Globus pallidus (tissue), 1 donor: ENCODE data around the gene GCM1.
A peak's percentile ranks its signal among the peaks of the same experiment; 100 is the strongest.

Experiments
- DNase-seq: peaks from one replicate; pipeline ENCODE4 v3.0.0-alpha.2; 2015; ENCODE audit warnings: low spot score

GCM1 gene

DNA sequence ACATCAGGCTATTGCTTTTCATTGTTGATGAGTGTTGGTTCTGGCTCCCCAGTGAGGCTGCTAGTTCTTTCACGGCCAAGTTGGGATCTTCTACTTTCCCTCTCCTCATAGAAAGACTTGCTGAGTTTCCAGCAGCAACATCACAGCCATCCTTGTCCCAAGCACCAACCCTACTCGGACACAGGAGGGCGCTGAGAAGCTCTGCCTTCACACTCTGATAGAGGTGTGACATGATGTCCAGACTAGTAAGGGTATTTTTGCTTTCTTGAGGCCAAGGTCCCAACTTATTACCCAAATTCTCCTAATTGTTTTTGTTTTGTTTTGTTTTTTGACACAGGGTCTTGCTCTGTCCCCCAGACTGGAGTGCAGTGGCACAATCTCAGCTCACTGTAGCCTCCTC lies 3.0 kb upstream of the GCM1 start:
- no peak for DNase-seq

GRCh38 chr6:53144802-53145201 lies 3.8 kb downstream of the GCM1 start:
- no peak for DNase-seq

DNA sequence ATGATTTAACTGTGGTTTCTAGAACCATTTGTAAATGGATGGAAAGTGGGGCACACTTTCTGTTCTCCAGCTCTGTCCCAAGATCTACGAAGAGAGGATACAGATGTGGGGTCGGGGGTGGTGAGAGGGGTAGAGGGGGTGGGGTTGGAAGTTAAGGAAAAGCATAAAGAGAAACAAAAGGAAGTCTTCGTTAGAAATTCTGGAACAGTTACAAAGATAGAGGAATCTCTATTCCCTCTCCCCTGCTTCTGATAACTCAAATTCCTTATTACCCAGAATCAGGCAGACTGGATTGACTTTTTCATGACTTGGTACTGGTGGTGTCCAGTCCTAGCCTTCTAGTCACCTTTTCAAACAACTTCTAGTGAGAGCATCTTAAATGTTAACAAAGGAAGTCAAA lies 4.9 kb downstream of the GCM1 start:
- no peak for DNase-seq

- DNase-seq, result no peak
Observed at GRCh38 chr6:53142810-53143209, 5.8 kb downstream of the GCM1 start.

DNA sequence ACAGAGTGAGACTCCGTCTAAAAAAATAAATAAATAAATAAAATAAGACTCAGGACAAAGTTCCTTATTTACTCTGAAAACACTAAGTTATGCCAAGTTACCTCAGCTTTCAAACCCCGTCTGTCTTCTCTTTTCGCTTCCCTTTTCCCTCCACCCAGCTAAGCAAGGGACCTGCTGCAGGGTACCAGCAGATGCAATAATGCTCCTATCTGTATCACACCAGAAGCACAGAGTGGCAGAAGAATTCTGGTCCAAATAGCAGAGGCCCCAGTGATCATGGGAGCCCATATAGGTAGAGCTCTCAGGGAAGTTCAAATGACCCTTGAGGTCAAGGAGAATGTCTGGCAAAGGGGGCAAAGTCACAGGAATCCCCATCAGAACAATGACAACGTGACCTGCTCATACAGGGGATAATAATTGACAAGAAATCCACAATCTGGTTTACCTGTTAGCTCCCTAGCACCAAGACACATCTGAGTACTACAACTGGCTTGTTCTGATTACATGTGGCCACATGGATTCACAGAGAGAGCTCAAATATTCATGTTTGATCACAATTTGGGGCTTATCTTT lies 8.7 kb downstream of the GCM1 start:
- DNase-seq, result peak; percentile 3

GRCh38 chr6:53136000-53136609 lies 12.5 kb downstream of the GCM1 start:
- no peak for DNase-seq

GRCh38 chr6:53134601-53135235 lies 13.9 kb downstream of the GCM1 start:
- no peak for DNase-seq

DNA sequence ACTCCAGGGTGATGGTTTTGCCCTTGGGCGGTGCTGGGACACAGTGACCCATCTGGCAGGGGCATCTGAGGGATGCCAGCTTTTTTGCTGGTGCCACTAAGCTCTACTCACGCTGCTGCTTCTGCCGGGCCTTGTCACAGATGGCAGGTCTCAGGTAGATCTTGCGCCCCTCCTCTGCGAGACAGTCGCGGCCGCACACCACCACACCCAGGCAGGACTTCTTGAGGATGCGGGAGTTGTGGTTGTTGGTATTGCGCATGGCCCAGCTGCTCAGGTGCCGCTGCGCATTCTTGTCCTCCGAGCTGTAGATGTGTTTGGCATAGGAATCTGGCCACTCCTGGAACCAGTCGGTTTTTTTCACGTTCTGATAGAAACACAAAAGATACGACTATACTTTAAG lies 14.7 kb downstream of the GCM1 start:
- no peak for DNase-seq

- no peak for DNase-seq
Observed at GRCh38 chr6:53130569-53131290, 17.9 kb downstream of the GCM1 start.

- no peak for DNase-seq
Observed at GRCh38 chr6:53128842-53129241, 19.8 kb downstream of the GCM1 start.

DNA sequence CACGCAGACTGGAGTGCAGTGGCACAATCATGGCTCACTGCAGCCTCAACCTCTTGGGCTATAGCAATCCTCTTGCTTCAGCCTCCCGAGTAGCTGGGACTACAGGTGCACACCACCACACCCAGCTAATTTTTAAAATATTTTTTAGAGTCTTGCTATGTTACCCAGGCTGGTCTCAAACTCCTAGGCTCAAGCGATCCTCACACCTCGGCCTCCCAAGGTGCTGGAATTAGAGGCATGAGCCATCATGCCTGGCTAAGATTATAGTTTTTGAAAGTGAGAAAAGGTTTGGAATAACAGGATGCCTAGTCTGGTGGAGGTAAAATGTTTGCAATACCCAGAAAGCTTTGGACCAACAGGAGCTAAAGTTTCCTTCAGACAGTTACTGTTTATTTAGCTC lies 23.4 kb downstream of the GCM1 start:
- no peak for DNase-seq

DNA sequence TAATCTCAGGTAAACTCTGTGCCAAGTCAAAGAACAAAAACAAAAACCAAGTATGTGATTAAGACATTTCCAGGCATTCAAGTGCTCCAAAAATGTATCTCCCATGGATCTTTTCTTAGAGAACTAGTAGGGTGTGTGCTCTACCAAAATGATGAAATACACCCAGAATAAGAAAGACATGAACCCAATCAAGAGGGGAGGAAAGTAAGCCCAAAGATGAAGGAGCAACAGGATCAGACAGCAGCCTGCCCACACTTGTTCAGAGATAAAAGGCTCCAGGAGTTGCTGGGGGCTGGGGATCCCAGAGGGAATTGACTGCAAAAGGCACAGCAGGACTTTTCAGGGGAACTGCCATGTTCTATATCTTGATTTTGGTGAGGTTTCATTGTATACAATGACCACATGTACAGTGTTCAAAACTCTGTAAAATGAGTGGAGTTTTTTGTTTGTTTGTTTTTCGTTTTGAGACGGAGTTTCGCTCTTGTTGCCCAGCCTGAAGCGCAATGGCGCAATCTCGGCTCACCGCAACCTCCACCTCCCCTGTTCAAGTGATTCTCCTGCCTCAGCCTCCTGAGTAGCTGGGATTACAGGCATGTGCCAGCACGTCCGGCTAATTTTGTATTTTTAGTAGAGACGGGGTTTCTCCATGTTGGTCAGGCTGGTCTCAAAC lies 24.4 kb downstream of the GCM1 start:
- DNase-seq, result no peak

DNA sequence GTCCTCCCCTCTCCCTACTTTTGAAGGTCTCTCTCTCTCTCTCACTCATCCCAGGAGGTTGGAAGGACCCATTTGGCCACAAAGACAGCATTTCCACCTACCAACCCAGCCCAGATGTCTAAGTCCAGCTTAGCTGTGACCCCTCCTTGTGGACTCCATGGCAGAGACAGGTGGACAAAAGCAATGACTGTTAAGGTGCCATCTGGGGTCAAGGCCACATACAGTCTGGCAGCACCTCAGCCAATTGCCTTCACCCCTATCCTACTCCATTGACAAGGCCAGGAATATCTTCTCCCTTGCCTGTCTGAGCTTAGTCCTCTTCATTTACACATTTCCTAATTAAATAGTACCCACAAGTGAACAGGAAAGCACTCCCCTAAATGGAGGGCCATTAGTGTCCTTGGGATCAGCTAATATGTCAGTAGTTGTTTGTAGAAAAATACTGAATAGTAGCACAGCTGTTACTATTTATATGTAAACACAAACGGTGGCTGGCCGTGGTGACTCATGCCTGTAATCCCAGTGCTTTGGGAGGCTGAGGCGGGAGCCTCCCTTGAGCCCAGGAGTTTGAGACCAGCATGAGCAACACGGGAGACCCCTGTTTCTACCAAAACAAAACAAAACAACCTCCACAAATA lies 28.8 kb downstream of the GCM1 start:
- no peak for DNase-seq

- no peak for DNase-seq
Observed at GRCh38 chr6:53119349-53119748, 29.3 kb downstream of the GCM1 start.

DNA sequence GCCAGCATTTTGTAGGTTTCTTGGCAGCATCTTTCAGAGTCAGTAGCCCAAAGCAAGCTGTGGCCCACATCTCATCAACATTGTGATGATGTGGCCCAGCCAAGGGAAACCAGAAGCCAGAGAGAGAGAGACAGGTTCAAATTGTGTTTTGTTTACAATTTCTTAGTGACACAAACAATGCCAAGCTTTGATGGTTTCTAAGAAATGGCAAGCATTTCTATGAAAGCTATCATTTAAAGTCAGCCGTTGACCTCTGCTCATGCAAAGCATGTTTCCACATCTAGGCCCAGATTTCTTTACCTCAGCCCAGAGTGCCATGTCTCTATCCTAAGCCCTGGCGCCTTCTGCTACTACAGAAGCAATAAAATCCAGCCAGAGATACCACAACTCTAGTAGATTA lies 32.9 kb downstream of the GCM1 start:
- no peak for DNase-seq

GRCh38 chr6:53115113-53115512 lies 33.5 kb downstream of the GCM1 start:
- DNase-seq, result no peak

DNA sequence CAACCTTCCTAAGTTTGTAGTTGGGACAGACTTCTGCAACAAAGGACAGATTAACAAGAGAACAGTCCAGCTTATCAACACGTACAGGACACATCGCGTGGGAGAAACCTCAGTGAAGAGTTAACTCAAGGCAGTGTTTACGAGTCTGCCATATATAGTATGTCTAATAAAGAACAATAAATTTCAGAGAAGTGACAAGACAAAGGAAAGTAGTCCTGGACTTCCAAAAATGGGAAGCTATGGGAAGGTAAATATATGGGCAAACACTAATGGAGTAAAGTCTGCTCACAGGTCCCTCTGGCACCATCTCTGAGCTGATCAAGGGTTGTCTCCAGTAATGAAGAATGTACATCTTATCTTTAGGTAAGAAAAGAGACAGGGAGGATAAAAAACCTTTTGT lies 34.9 kb downstream of the GCM1 start:
- no peak for DNase-seq

- DNase-seq, result no peak
Observed at GRCh38 chr6:53112871-53113270, 35.8 kb downstream of the GCM1 start.

DNA sequence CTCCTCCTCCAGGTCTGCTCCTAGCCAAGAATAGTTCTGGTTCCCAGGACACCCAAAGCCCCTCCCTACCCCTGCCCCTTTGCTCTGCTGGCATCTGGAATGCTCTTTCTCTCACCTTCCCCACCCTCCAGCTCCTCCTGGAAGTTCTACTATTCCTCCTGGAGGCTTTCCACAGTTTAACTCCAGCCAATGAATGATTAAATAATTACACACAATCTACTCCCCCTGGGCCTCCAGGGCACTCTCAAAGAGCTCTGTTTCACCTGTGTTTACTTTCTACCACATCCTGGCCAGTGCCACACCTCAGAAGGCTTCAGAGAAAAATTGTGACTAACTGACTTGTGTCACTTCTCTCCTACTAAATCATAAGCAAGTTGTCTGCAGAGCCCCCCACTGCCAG lies 36.2 kb downstream of the GCM1 start:
- DNase-seq, result no peak

- no peak for DNase-seq
Observed at GRCh38 chr6:53111865-53112264, 36.8 kb downstream of the GCM1 start.

- DNase-seq, result no peak
Observed at GRCh38 chr6:53109612-53110011, 39.0 kb downstream of the GCM1 start.

DNA sequence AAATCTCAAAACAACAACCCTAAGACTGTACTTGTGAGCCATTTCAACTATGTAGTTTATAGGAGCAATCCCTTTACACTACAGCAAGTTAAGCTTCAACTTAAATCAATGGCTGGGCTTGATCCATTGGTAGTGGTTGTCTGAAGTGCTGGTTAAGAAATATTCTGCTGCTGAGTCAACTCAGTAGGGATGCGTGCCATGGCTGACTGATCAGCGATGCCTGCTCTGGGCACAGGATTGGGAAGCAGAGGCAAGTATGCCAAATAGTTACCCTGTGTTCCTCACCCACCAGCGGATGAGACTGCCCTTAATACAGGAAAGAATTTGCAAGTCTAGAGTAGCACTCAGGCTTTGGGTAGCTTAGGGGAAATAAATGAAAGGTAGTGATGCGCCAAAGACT lies 41.5 kb downstream of the GCM1 start:
- no peak for DNase-seq
